Stromal cell of bone marrow (primary cell): ENCODE data around the gene TSPYL1.
"Not testable (repeated sequence)": the region's sequence is repeated elsewhere in the genome, so short reads cannot be mapped to it uniquely, and the experiment has no call there.

Experiments used
- DNase-seq: peaks from one replicate; pipeline ENCODE4 v3.0.0-alpha.2; 2012; ENCODE audit warnings: low read depth

TSPYL1 gene

GRCh38 chr6:116298273-116298672, 18.5 kb upstream of the TSPYL1 start:
- DNase-seq = no peak

- no peak for DNase-seq
Measured at GRCh38 chr6:116292553-116292952, 12.8 kb upstream of the TSPYL1 start.

DNA sequence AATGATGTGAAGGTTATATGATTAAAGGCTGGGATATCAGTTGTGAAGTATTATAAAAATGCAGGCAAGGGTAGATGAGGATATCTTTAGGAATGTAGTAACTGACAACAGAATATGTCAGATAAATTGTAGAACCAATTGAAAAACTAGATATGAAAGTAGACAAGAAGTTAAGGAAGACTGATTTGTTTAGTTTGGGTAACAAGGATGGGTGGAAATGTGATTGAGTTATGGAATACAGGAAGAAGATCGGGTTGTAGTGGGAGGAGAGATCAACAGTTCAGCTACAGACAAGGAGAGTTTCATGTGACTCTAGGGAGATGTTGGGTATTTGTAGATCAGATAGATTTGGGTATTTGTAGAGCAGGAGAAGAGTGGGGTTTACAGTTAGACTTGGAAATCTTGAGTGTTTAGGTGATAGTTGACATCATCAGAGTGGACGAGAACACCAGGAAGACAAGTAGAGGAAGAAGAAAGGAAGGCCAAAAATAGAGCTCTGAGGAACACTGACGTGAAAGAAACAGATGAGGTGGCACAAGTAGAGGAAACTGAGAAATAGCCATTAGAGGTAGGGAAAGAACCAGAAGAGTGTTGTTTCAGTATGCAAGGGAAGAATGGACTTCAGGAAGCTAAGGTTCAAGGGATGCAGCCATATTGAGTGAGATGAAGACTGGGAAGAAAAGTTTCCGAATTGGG, 12.1 kb upstream of the TSPYL1 start:
- no peak for DNase-seq

DNA sequence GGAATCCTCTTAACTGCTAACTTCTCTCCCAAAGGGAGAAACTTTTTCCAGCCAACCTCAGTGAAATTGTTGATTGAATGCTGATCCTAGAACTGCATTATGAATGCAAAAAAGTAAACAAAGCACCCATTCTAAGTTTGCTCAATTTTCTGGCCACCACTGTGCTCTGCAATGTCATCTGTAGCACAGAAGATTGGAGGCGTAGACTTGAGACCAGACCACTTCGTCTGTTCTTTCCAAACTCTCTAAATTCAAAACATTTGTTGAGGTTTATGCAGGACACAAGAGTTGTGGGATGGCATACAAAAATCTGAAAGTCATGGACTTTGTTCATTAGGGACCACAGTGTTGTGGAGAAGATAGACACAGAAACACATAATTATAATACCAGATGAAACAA, 11.1 kb upstream of the TSPYL1 start:
- no peak for DNase-seq

DNA sequence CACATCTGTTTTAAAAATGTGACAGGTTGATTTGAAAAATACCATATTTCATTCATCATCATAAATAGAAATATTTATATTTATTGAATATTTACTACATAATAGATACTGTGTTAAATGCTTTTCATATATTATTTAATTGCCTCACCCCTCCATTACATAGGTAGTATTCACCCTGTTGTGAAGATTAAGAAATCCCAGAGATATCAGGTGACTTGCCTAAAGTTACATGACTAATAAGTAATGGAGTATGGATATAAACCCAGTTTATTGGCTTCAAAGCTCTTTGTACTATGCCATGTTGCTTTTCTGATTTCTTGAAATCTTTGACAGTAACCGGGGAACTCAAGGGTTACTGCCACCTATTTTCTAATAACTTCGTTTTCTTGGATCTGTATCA, 10.1 kb upstream of the TSPYL1 start:
- DNase-seq = no peak

GRCh38 chr6:116287689-116288282, 8.1 kb upstream of the TSPYL1 start:
- no peak for DNase-seq

GRCh38 chr6:116286773-116287358, 7.1 kb upstream of the TSPYL1 start:
- DNase-seq = no peak

- DNase-seq = not testable (repeated sequence)
Measured at GRCh38 chr6:116284984-116285383, 5.3 kb upstream of the TSPYL1 start.

GRCh38 chr6:116283191-116283590, 3.5 kb upstream of the TSPYL1 start:
- DNase-seq = no peak

DNA sequence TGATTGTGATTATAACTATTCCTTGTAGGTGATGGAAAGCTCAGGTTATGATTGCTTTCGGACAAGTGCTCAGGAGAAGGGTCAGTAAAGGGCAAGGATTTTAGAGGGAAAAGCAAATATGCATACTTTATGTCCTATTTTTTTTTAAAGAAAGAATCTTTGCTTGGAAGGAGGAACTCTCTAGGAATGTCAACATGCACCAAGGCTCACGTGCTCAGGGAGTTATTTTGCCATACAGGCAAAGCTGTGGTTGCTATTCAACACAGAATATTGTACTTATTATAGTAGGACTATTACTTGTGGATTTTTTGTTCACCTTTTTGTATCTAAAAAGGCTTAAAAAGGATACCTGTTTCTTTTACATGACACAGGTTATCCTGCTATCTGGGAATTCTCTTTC, 3.0 kb upstream of the TSPYL1 start:
- DNase-seq = no peak

- DNase-seq = no peak
Measured at GRCh38 chr6:116280933-116281316, 1.2 kb upstream of the TSPYL1 start.

DNA sequence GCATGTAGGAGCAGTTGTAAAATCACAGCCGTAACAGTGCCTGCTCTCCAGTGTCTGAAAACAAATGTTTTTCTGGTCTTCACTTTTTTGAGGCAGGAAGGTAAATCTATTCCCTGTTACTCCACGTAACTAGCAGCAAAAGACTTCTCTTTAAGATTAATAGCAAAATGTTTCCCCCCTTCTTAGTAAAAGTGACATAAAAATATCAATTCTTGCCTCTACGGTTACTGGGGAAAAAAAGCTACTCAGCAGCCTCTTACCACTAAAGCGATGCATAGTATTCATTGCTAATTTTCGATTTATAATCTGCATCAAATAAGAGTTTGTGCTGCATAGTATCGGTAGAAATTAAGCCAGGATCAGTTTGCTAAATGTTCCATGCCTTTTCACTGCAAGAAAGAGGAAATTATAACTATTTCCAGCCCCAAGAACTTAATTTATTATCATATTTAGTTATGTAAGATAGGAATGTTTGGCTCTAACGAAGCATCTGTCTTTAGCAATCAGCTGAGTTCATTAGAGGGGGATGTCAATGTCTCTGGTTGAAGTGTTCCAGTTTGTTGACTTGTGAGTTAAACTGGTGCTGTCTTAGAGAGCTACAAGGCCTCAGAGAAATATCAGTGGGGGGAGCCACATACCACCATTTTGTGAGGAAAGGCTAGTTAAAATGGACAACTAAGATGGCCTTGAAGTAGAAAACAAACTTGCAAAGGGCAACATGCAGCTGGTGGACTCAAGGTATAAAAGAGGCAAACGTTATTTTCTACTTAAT, 617 bp upstream of the TSPYL1 start:
- DNase-seq = no peak

GRCh38 chr6:116278854-116279231, 887 bp downstream of the TSPYL1 start:
- DNase-seq = no peak

- DNase-seq = no peak
Measured at GRCh38 chr6:116278481-116278829, 1.3 kb downstream of the TSPYL1 start.

- DNase-seq = no peak
Measured at GRCh38 chr6:116277124-116277523, 2.6 kb downstream of the TSPYL1 start.

DNA sequence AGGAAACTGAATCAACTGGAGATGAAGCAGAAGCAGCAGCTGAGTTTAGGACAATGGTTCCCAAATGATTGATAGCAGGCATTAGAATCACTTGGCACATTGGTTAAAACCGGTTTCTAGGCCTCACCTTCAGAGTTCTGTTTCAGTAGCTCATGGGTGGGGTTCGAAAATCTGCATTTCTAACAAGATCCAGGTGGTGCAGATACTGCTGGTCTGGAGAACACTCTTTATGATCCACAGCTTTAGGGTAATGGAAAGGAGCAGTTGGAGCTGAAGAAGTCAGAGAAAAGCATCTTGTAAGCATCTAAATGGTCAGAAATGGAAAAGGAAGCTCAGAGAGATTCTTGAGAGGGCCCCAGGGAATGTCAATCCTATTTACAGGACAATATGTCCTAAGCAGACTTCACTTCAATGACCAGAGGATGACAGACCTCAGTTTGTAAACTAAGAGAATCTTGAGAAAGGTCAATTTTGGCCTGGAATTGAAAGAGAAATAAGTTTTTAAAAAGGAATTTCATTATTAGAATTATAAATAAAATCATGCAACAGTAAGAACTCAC, 8.5 kb downstream of the TSPYL1 start:
- DNase-seq = no peak

DNA sequence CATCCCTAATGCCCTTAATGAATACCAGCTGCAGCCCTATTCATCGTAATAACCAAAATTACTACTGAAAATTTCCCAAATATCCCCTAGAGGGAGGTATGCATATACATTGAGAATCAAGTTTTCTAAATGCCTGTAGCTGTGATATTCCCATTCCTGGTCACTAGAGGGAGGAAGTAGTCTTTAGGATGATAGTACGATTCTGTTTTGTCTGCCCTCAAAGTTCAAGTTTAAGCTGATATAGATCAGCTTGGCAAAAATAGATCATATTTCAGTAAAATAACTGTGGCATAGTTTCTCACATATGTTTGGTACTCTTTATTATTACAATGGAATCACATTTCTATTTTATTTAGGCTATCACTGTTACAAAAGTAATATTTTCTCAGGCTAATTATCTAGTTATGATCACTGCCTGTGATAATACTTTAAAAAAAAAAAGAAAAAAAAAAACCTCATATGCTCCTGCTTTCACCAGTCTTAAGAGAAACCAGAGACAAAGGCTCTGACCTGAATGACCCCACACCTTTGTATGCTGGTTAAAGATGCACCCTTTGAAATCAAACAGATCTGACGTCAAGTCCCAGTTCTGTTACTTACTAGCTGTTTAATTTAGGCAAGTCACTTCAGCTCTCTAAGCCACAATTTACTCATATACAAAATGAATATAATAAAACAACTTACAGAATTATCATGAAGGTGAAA, 11.0 kb downstream of the TSPYL1 start:
- DNase-seq = peak; percentile 49

DNA sequence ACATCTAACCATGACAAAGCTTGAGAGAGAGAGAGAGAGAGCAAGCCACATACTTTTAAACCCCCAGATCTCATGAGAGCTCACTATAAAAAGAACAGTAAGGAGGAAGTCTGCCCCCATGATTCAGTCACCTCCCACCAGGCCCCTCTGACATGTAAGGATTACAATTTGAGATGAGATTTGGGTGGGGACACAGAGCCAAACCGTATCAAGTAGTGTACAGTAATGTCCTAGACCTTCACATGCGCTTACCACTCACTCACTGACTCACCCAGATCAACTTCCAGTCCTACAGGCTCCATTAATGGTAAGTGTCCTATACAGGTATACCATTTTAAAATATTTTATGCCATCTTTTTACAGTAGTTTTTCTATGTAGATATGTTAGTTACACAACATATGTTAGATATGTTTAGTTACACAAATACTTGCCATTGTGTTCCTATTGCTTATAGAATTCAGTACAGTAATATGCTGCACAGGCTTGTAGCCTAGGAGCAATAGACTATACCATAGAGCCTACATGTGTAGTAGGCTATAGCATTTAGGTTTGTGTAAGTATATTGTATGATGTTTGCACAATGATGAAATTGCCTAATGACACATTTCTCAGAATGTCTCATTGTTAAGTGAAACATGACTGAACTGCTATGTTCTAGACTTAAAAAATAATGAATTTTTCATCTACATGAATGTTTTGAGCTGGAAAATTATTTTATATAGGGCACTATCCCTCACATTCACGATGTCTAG, 11.7 kb downstream of the TSPYL1 start:
- no peak for DNase-seq

- peak; percentile 54 for DNase-seq
Measured at GRCh38 chr6:116266803-116267202, 12.9 kb downstream of the TSPYL1 start.

DNA sequence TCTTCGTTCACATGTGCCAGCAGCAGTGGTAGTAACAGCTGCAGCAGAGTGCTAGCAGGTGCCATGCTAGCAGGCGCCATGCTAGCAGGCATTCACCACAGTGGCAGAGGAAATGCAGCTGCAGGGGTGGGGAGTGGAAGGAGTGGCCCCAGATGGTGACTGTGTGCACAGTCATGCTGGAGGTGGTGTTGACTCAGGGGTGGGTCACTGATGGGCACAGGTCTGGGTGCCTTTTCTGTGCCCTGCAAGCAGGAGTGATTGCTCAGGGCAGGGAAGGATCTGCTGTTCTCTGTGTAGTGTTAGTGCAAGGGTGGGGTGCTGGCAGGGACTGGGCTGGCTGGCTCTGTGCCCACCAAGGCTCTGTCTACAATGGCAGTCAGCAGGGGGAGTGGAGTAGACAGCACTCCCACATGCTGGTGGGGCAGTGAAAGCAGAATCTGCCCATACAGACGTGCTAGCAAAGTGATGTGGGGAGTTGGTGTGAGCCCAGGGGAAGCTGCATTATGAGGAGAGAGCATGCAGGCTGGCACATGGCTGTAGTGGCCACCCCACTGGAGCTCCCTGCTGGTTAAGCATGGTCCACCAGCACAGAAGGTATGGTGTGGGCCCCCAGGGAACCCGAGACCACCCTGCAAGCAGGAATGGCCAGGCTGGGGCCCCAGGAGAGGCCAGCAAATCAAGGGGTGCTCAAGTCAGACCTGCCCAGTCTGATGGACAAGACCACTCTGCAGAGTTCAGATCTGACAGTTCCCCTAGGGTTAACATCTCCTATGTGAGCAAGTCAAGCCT, 14.5 kb downstream of the TSPYL1 start:
- DNase-seq = no peak

DNA sequence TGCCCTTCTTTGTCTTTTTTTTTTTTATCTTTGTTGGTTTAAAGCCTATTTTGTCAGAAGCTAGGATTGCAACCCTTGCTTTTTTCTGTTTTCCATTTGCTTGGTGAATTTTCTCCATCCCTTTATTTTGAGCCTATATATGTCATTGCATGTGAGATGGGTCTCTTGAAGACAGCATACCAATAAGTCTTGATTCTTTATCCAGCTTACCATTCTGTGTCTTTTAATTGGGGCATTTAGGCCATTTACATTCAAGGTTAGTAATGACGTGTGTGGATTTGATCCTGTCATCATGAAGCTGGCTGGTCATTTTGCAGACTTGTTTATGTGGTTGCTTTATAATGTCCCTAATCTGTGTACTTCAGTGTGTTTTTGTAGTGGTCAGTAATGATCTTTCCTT, 16.4 kb downstream of the TSPYL1 start:
- no peak for DNase-seq
